Endothelial cell of umbilical vein (primary cell): ENCODE measurements around the gene RPIA. TPM values are rescaled to one million over a fixed set of nuclear protein-coding genes. Genes with fewer than 3 reads are reported as not detected.

Experiments
- BruUV-seq: library from RNA; stranded (reverse); fragments of 400-500 nt; replicated peaks from 2 replicates; lab custom pipeline; 2021; lab: Mats Ljungman, UMichigan
- CTCF ChIA-PET: fragments of 300-600, 350-600 bp; sonication (Branson Sonifier 250); formaldehyde crosslinking; loops from one replicate; lab custom pipeline; 2021; ENCODE audit warnings: antibody characterized with exemption, inconsistent platforms; lab: Charles Lee
- POLR2A ChIA-PET: fragments of 300-600, 350-600 bp; sonication (Branson Sonifier 250); formaldehyde crosslinking; loops from one replicate; lab custom pipeline; 2021; ENCODE audit warnings: antibody characterized with exemption, inconsistent platforms; lab: Charles Lee
- DNase-seq: peaks from one replicate; pipeline ENCODE4 v3.0.0-alpha.2; 2011; ENCODE audit warnings: low read depth, low spot score
- FAIRE-seq: peaks from 2 replicates; lab custom pipeline; 2011; peaks lifted over from hg19 to GRCh38; lab: Jason Lieb, UNC
- H2AFZ ChIP-seq: 2 replicates; pipeline ENCODE4 v1.6.0; 2012; ENCODE audit warnings: low read depth, low read length, control low read depth, inconsistent platforms
- H3K27ac ChIP-seq: 2 replicates; pipeline ENCODE4 v1.5.1; 2011; ENCODE audit warnings: low read depth, mild to moderate bottlenecking, control low read depth, low read length, moderate library complexity; ENCODE audit not compliant: insufficient read depth
- H3K27me3 ChIP-seq, 2 experiments: 2 replicates each; pipeline versions ENCODE4 v1.6.0 to v1.6.1; 2011; ENCODE audit warnings: low read length in 2 of 2, mixed read lengths in 1 of 2; ENCODE audit not compliant: control insufficient read depth in 2 of 2, insufficient read depth in 2 of 2
- H3K36me3 ChIP-seq, 2 experiments: 2 replicates in 1 of 2; 3 replicates in 1 of 2; pipeline ENCODE4 v1.5.1; 2011; ENCODE audit warnings: low read length in 2 of 2, mild to moderate bottlenecking in 1 of 2, moderate library complexity in 1 of 2; ENCODE audit not compliant: control insufficient read depth in 2 of 2, insufficient read depth in 2 of 2; ENCODE audit errors: extremely low read depth in 1 of 2
- H3K4me1 ChIP-seq: 3 replicates; pipeline ENCODE4 v1.5.1; 2011; ENCODE audit warnings: mild to moderate bottlenecking, low read length; ENCODE audit not compliant: control insufficient read depth, insufficient read depth; ENCODE audit errors: extremely low read depth
- H3K4me2 ChIP-seq: 2 replicates; pipeline ENCODE4 v1.6.1; 2011; ENCODE audit warnings: low read length, control low read depth, mixed read lengths; ENCODE audit not compliant: insufficient read depth
- H3K4me3 ChIP-seq, 3 experiments: fragments of 200-600 bp in 1 of 3; sonication (generic), shearing (Covaris generic) in 1 of 3; replicated peaks in 1 of 3; 2 replicates each; pipeline ENCODE4 v1.5.1; 2011 to 2016; ENCODE audit warnings: control low read depth in 3 of 3, low read length in 3 of 3, mild to moderate bottlenecking in 2 of 3, inconsistent platforms in 1 of 3, low read depth in 1 of 3, moderate library complexity in 1 of 3; ENCODE audit not compliant: insufficient read depth in 1 of 3
- H3K79me2 ChIP-seq: 2 replicates; pipeline ENCODE4 v1.6.0; 2012; ENCODE audit warnings: low read length, inconsistent platforms; ENCODE audit not compliant: control insufficient read depth, insufficient read depth
- H3K9ac ChIP-seq: replicated peaks from 2 replicates; pipeline ENCODE3; 2011; ENCODE audit warnings: low read length, control low read depth; ENCODE audit not compliant: insufficient read depth; ENCODE audit errors: extremely low read depth
- H3K9me1 ChIP-seq: replicated peaks from 3 replicates; pipeline ENCODE4 v1.6.0; 2011; ENCODE audit warnings: mild to moderate bottlenecking, low read length; ENCODE audit not compliant: control insufficient read depth, insufficient read depth; ENCODE audit errors: extremely low read depth
- H3K9me3 ChIP-seq: replicated peaks from 2 replicates; pipeline ENCODE4 v1.5.1; 2012; ENCODE audit warnings: low read length, inconsistent platforms; ENCODE audit not compliant: control insufficient read depth, insufficient read depth
- H4K20me1 ChIP-seq: replicated peaks from 2 replicates; pipeline ENCODE3; 2011; ENCODE audit warnings: mild to moderate bottlenecking, low read length; ENCODE audit not compliant: control insufficient read depth, insufficient read depth; ENCODE audit errors: extremely low read depth
- EZH2 ChIP-seq: IDR thresholded peaks from 2 replicates; pipeline ENCODE4 v1.6.1; 2012; ENCODE audit warnings: borderline replicate concordance, low read depth, mild to moderate bottlenecking, moderate library complexity, low read length, inconsistent platforms; ENCODE audit not compliant: severe bottlenecking
- GATA2 ChIP-seq: IDR thresholded peaks from 2 replicates; pipeline ENCODE4 v1.7.0; 2011; ENCODE audit warnings: low read depth, mild to moderate bottlenecking, moderate library complexity, mixed read lengths, low read length; ENCODE audit not compliant: insufficient read length, insufficient read depth
- MYC ChIP-seq: IDR thresholded peaks from one replicate; pipeline ENCODE4 v1.6.1; 2011; ENCODE audit warnings: mild to moderate bottlenecking, low read depth, low read length
- POLR2AphosphoS5 ChIP-seq: IDR thresholded peaks from 2 replicates; pipeline ENCODE4 v1.6.1; 2012; ENCODE audit warnings: low read depth, mild to moderate bottlenecking, control low read depth, low read length, moderate library complexity; ENCODE audit not compliant: insufficient read depth
- dilution Hi-C: fragments of 300-500 bp; cut with MboI; formaldehyde crosslinking; loops from one replicate; pipeline ENCODE4 v1.15.0; 2019; ENCODE audit warnings: low sequenced_read_pairs; ENCODE audit not compliant: extremely low pct_ligation_motif_present
- intact Hi-C: fragments of 100-400 bp; cut with micrococcal nuclease; formaldehyde crosslinking; loops from one replicate; pipeline ENCODE4 v1.10.0; 2022
- polyA plus RNA-seq, 4 experiments: library from polyadenylated mRNA; depleted of rRNA in 3 of 4; stranded (reverse) in 3 of 4; unstranded in 1 of 4; fragments of >200 nt; gene quantifications; 2 replicates each; pipeline versions ENCODE4 v1.2.1 to v1.2.3, GENCODE V29; 2011 to 2012; ENCODE audit warnings: missing spikeins in 1 of 4
- total RNA-seq: library from RNA; stranded (reverse); gene quantifications from 2 replicates; pipeline ENCODE4 v1.2.3, GENCODE V29; 2021
- TF ChIP-seq, protein P1 (sequence below), 2 donors: IDR thresholded peaks; 1 replicate in 1 of 2; 2 replicates in 1 of 2; pipeline ENCODE4 v1.5.1; 2011; ENCODE audit warnings: low read length in 2 of 2, mild to moderate bottlenecking in 2 of 2, moderate library complexity in 2 of 2, control low read depth in 1 of 2, inconsistent platforms in 1 of 2, low read depth in 1 of 2; ENCODE audit not compliant: insufficient read depth in 1 of 2; ENCODE audit errors: extremely low read depth in 1 of 2

Gene RPIA
- total and polyA plus RNA-seq, 2 donors (not counting 3 experiments of a cell fraction or from before 2014, with no cell fraction given): 15.7 to 30.3 TPM

DNA sequence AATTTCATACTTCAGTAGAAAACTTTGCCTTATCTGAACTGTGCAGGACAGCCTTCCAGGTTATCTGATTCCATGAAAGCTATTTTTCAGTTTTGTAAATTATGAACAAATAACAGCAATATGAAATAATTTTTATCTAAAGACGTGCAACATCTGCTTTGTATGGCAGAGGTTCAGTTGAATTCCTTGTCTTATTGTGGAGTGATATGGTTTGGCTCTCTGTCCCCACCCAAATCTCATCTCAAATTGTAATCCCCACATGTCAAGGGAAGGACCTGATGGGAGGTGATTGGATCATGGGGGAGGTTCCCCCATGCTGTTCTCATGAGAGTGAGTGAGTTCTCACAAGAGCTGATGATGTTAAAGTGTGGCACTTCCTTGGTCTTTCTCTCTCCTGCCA lies 18.1 kb upstream of the RPIA start:
- CTCF ChIA-PET: interaction anchor here (1.0 to 12.4 kb wide), 7 partner anchors 12 to 227 kb away, joined by 3 to 378 read pairs (median 4); no protein-coding TSS in a partner anchor
- intact Hi-C loops: loop anchor here (5.0 kb wide), 1 partner anchor 321 kb away; no protein-coding TSS in a partner anchor
- TF ChIP-seq POLR2AphosphoS5: no peak
- TF ChIP-seq, protein P1, sequence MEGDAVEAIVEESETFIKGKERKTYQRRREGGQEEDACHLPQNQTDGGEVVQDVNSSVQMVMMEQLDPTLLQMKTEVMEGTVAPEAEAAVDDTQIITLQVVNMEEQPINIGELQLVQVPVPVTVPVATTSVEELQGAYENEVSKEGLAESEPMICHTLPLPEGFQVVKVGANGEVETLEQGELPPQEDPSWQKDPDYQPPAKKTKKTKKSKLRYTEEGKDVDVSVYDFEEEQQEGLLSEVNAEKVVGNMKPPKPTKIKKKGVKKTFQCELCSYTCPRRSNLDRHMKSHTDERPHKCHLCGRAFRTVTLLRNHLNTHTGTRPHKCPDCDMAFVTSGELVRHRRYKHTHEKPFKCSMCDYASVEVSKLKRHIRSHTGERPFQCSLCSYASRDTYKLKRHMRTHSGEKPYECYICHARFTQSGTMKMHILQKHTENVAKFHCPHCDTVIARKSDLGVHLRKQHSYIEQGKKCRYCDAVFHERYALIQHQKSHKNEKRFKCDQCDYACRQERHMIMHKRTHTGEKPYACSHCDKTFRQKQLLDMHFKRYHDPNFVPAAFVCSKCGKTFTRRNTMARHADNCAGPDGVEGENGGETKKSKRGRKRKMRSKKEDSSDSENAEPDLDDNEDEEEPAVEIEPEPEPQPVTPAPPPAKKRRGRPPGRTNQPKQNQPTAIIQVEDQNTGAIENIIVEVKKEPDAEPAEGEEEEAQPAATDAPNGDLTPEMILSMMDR (IDR thresholded peaks at IDR 0.05; ENCODE audit: extremely low read depth in 1 of 2, insufficient read depth in 1 of 2, low read depth in 1 of 2, low read length in 2 of 2): no peak
- TF ChIP-seq MYC: no peak
- TF ChIP-seq EZH2: no peak
- no peak for TF ChIP-seq GATA2

More for the DNA sequence above, 18.1 kb upstream of the RPIA start:
- no peaks in the 10 kb centered on the region for H3K4me1 ChIP-seq
- no peaks in the 10 kb centered on the region for H3K9me3 ChIP-seq
- POLR2A ChIA-PET: no interaction called here
- H3K4me3 ChIP-seq: no peak overlapping the region
- BruUV-seq: no TSS peak
- no peak overlapping the region for H3K4me2 ChIP-seq
- dilution Hi-C loops: loop anchor here (25.0 kb wide), 1 partner anchor 111 kb away; no protein-coding TSS in a partner anchor
- no peaks in the 10 kb centered on the region for H3K79me2 ChIP-seq
- H3K9me1 ChIP-seq: no peaks in the 10 kb centered on the region
- FAIRE-seq: no peak
- no peak for DNase-seq
- no peaks in the 10 kb centered on the region for H3K36me3 ChIP-seq
- no peak overlapping the region for H3K9ac ChIP-seq
- peaks cover 4 to 5% of the 10 kb centered on the region in 2 experiments for H3K27me3 ChIP-seq
- no peak overlapping the region for H3K27ac ChIP-seq
- H2AFZ ChIP-seq: no peak overlapping the region
- no peaks in the 10 kb centered on the region for H4K20me1 ChIP-seq
